ENCODE data around the gene ASTN2. TPM values are rescaled to one million over a fixed set of nuclear protein-coding genes. Genes with fewer than 3 reads are reported as not detected.

Gene ASTN2
- total RNA-seq, 1 donor from 2014 or later = 2.7 TPM

- no peaks in the 10 kb centered on the region for H3K4me1 Mint-ChIP-seq (ENCODE audit: low read depth)
- no peaks in the 10 kb centered on the region for H3K9me3 Mint-ChIP-seq
- no peaks in the 10 kb centered on the region for H3K36me3 Mint-ChIP-seq (ENCODE audit: low read depth)
- DNase-seq (ENCODE audit: low spot score) = no peak
- no peak overlapping the region for H3K27ac Mint-ChIP-seq
- peaks cover 2% of the 10 kb centered on the region for H3K27me3 Mint-ChIP-seq (ENCODE audit: low read depth)
- H3K4me3 Mint-ChIP-seq (ENCODE audit: low read depth) = no peak overlapping the region
- intact Hi-C loops (cut with micrococcal nuclease) = loop anchor here (5.0 kb wide), 1 partner anchor 126 kb away; no protein-coding TSS in a partner anchor
These were observed 678.3 kb downstream of the ASTN2 start for GRCh38 chr9:116736399-116737151.

DNA sequence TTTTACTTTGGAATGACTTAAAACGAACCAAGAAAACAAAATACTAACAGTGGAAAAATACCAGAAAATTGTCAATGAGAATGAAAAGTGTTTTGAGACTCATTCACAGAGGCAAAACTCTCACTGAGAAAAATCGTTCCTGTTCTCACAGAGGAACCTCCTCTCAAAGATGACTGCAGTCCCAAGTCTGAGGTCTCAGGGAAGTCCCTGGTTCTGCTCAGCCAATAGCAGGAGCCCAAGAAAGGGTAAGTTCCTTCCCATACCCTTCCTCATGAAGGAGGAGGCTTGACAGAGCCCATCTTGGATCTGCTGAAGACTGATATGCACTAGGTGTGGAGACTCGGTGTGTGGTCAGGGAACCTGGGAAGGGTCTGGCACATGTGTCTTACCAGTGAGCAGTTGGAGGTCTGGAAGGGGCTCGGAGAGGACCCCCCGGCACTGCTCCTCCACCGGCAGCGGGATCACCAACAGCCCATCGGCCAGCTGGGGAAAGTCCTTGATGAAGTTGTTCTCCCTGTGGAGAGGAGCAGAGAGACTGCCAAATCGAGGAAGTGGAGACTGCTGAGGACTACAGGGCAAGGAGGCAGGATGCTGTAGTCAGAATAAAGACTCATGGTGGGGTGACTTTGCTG, 681.7 kb downstream of the ASTN2 start:
- Mint-ChIP-seq H3K36me3 (ENCODE audit: low read depth) (no peaks in the 10 kb centered on the region), H3K9me3 (no peaks in the 10 kb centered on the region), H3K27me3 (ENCODE audit: low read depth) (peaks cover 2% of the 10 kb centered on the region), H3K27ac (no peak overlapping the region), H3K4me1 (ENCODE audit: low read depth) (no peaks in the 10 kb centered on the region), H3K4me3 (ENCODE audit: low read depth) (no peak overlapping the region)
- intact Hi-C loops (cut with micrococcal nuclease) = no loop called here
- no peak for DNase-seq (ENCODE audit: low spot score)

GRCh38 chr9:116726602-116727001, 688.3 kb downstream of the ASTN2 start:
- Mint-ChIP-seq H3K27me3 (ENCODE audit: low read depth) (no peaks in the 10 kb centered on the region), H3K36me3 (ENCODE audit: low read depth) (no peaks in the 10 kb centered on the region), H3K9me3 (no peaks in the 10 kb centered on the region), H3K4me3 (ENCODE audit: low read depth) (no peak overlapping the region), H3K27ac (no peak overlapping the region), H3K4me1 (ENCODE audit: low read depth) (no peaks in the 10 kb centered on the region)
- intact Hi-C loops (cut with micrococcal nuclease) = no loop called here
- no peak for DNase-seq (ENCODE audit: low spot score)

DNA sequence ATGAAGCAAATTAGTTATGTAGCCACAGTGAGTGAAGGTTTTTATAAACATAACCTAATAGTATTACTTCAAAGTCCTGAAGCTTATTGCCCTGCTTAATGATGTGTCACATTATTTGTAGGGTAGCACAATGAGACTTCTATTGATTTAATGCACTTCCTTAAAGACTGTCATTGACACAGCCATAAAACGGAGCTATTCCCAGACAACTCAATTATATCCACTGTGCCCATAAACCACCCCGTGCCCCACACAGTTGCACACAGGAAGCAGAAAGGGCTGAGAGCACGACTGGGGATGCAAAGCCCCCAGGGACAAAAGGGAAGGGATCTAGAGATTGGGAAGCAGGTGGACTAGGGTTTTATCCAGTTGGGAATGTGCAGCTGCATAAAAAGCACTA, 690.7 kb downstream of the ASTN2 start:
- Mint-ChIP-seq H3K9me3 (no peaks in the 10 kb centered on the region), H3K4me3 (ENCODE audit: low read depth) (no peak overlapping the region)

DNA sequence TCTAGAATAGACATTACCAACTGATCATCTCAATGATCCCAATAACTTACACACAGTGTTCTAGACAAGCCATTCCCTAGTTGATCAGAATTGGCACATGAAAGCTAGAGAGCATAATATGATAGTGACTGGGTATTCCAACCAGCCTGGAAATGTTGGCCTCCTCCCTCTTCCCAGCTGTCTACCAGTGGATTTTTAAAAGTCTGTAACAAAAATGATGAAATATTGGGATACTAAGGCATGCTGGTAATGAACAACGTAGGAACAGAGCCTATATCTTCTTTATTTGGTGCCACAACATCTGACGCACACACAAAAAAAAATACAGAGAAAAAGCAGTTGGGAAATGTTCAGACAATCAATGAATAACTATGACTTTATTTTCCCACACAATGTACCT, 692.9 kb downstream of the ASTN2 start:
- Mint-ChIP-seq H3K27ac (no peak overlapping the region), H3K36me3 (ENCODE audit: low read depth) (no peaks in the 10 kb centered on the region), H3K4me3 (ENCODE audit: low read depth) (no peak overlapping the region), H3K9me3 (no peaks in the 10 kb centered on the region), H3K4me1 (ENCODE audit: low read depth) (no peaks in the 10 kb centered on the region), H3K27me3 (ENCODE audit: low read depth) (no peaks in the 10 kb centered on the region)
- intact Hi-C loops (cut with micrococcal nuclease) = no loop called here
- DNase-seq (ENCODE audit: low spot score) = no peak

More for the DNA sequence above, 690.7 kb downstream of the ASTN2 start:
- H3K36me3 Mint-ChIP-seq (ENCODE audit: low read depth) = no peaks in the 10 kb centered on the region
- intact Hi-C loops (cut with micrococcal nuclease) = no loop called here
- no peak for DNase-seq (ENCODE audit: low spot score)
- no peaks in the 10 kb centered on the region for H3K27me3 Mint-ChIP-seq (ENCODE audit: low read depth)
- H3K4me1 Mint-ChIP-seq (ENCODE audit: low read depth) = no peaks in the 10 kb centered on the region
- no peak overlapping the region for H3K27ac Mint-ChIP-seq

DNA sequence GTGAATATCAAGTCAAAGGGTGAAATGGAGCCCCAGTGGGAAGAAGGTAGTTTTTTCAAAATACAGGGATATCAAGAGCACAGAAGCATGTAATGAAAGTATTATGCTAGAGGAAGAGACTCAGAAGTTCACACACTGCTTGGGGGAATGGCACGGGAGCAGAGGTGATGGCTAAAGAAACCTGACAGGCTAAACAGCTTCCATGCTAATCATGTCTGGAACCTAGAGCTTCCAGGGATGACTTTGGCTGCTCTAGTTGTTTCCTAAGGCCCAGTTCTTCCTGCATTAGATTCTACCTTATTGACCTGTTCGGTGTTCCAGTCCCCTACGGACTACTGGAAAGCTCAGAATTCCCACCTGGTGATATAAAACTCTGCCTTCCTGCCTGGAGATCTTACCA, 693.4 kb downstream of the ASTN2 start:
- no peaks in the 10 kb centered on the region for H3K36me3 Mint-ChIP-seq (ENCODE audit: low read depth)
- DNase-seq (ENCODE audit: low spot score) = no peak
- H3K4me1 Mint-ChIP-seq (ENCODE audit: low read depth) = no peaks in the 10 kb centered on the region
- H3K9me3 Mint-ChIP-seq = no peaks in the 10 kb centered on the region
- H3K27ac Mint-ChIP-seq = no peak overlapping the region
- no peaks in the 10 kb centered on the region for H3K27me3 Mint-ChIP-seq (ENCODE audit: low read depth)
- no peak overlapping the region for H3K4me3 Mint-ChIP-seq (ENCODE audit: low read depth)
- intact Hi-C loops (cut with micrococcal nuclease) = no loop called here

- Mint-ChIP-seq H3K36me3 (ENCODE audit: low read depth) (no peaks in the 10 kb centered on the region), H3K4me3 (ENCODE audit: low read depth) (no peak overlapping the region), H3K9me3 (no peaks in the 10 kb centered on the region), H3K27me3 (ENCODE audit: low read depth) (no peaks in the 10 kb centered on the region), H3K4me1 (ENCODE audit: low read depth) (no peaks in the 10 kb centered on the region), H3K27ac (no peak overlapping the region)
- intact Hi-C loops (cut with micrococcal nuclease) = no loop called here
- no peak for DNase-seq (ENCODE audit: low spot score)
These were observed 694.7 kb downstream of the ASTN2 start for GRCh38 chr9:116720111-116720510.

GRCh38 chr9:116718111-116718510, 696.7 kb downstream of the ASTN2 start:
- H3K27me3 Mint-ChIP-seq (ENCODE audit: low read depth) = no peaks in the 10 kb centered on the region
- intact Hi-C loops (cut with micrococcal nuclease) = no loop called here
- no peak overlapping the region for H3K4me3 Mint-ChIP-seq (ENCODE audit: low read depth)
- no peaks in the 10 kb centered on the region for H3K4me1 Mint-ChIP-seq (ENCODE audit: low read depth)
- no peaks in the 10 kb centered on the region for H3K9me3 Mint-ChIP-seq
- no peak for DNase-seq (ENCODE audit: low spot score)
- H3K27ac Mint-ChIP-seq = no peak overlapping the region
- no peaks in the 10 kb centered on the region for H3K36me3 Mint-ChIP-seq (ENCODE audit: low read depth)

- intact Hi-C loops (cut with micrococcal nuclease) = no loop called here
- Mint-ChIP-seq H3K4me3 (ENCODE audit: low read depth) (no peak overlapping the region), H3K27ac (no peak overlapping the region)
These were observed 697.7 kb downstream of the ASTN2 start for GRCh38 chr9:116717150-116717549.

GRCh38 chr9:116716438-116716837, 698.4 kb downstream of the ASTN2 start:
- Mint-ChIP-seq H3K9me3 (no peaks in the 10 kb centered on the region), H3K36me3 (ENCODE audit: low read depth) (no peaks in the 10 kb centered on the region), H3K27me3 (ENCODE audit: low read depth) (no peaks in the 10 kb centered on the region), H3K4me1 (ENCODE audit: low read depth) (no peaks in the 10 kb centered on the region), H3K4me3 (ENCODE audit: low read depth) (no peak overlapping the region), H3K27ac (no peak overlapping the region)
- intact Hi-C loops (cut with micrococcal nuclease) = no loop called here
- DNase-seq (ENCODE audit: low spot score) = no peak

More at GRCh38 chr9:116717150-116717549, 697.7 kb downstream of the ASTN2 start:
- Mint-ChIP-seq H3K4me1 (ENCODE audit: low read depth) (no peaks in the 10 kb centered on the region), H3K27me3 (ENCODE audit: low read depth) (no peaks in the 10 kb centered on the region), H3K36me3 (ENCODE audit: low read depth) (no peaks in the 10 kb centered on the region), H3K9me3 (no peaks in the 10 kb centered on the region)
- no peak for DNase-seq (ENCODE audit: low spot score)

- Mint-ChIP-seq H3K36me3 (ENCODE audit: low read depth) (no peaks in the 10 kb centered on the region), H3K27me3 (ENCODE audit: low read depth) (no peaks in the 10 kb centered on the region), H3K4me3 (ENCODE audit: low read depth) (no peak overlapping the region), H3K9me3 (no peaks in the 10 kb centered on the region), H3K4me1 (ENCODE audit: low read depth) (no peaks in the 10 kb centered on the region), H3K27ac (no peak overlapping the region)
- intact Hi-C loops (cut with micrococcal nuclease) = no loop called here
- DNase-seq (ENCODE audit: low spot score) = no peak
These were observed 699.1 kb downstream of the ASTN2 start for GRCh38 chr9:116715751-116716150.

DNA sequence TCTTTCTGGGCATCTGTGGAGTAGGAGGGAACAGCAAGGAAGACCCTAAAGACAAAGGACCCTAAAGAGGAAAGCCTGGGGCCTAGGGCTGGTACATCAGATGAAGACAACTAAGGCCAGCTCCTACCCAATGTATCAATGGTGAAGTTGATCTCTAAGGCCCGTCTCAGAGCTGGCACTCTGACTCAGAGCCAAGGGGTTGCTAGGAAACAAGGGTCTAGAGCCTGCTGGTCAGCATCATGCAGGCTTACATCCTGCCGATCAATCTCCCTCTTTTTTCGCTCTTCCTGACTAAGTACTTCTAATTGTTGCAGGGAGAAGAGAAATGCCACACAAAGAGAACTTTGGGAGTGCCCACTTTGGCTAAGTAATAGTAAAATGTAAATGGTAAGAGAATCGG, 701.6 kb downstream of the ASTN2 start:
- no peak overlapping the region for H3K27ac Mint-ChIP-seq
- no peaks in the 10 kb centered on the region for H3K4me1 Mint-ChIP-seq (ENCODE audit: low read depth)
- no peaks in the 10 kb centered on the region for H3K36me3 Mint-ChIP-seq (ENCODE audit: low read depth)
- H3K27me3 Mint-ChIP-seq (ENCODE audit: low read depth) = no peaks in the 10 kb centered on the region
- H3K4me3 Mint-ChIP-seq (ENCODE audit: low read depth) = no peak overlapping the region
- DNase-seq (ENCODE audit: low spot score) = no peak
- intact Hi-C loops (cut with micrococcal nuclease) = no loop called here
- H3K9me3 Mint-ChIP-seq = no peaks in the 10 kb centered on the region

DNA sequence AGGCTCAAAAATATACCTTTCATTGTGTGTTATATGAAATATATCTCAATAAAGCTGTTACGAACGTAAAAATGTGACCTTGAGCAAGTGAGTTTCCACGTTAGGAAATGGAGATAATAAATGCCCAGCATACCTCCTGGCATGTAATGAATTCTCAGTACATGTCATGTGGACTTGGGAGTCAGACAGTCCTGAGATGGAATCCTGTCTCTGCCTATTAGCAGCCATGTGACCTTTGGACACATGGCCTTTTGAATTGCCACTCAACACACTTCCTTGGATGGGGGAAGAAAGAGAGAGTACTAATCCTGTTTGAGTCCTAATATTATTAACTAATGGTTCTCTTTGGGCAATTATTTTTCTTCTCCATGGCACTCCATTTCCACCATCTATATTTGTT, 702.1 kb downstream of the ASTN2 start:
- no peaks in the 10 kb centered on the region for H3K27me3 Mint-ChIP-seq (ENCODE audit: low read depth)
- no peak overlapping the region for H3K27ac Mint-ChIP-seq
- no peak for DNase-seq (ENCODE audit: low spot score)
- H3K36me3 Mint-ChIP-seq (ENCODE audit: low read depth) = no peaks in the 10 kb centered on the region
- H3K4me1 Mint-ChIP-seq (ENCODE audit: low read depth) = no peaks in the 10 kb centered on the region
- H3K9me3 Mint-ChIP-seq = no peaks in the 10 kb centered on the region
- no peak overlapping the region for H3K4me3 Mint-ChIP-seq (ENCODE audit: low read depth)
- intact Hi-C loops (cut with micrococcal nuclease) = no loop called here

Data from activated T-helper 2 cell treated with anti-CD3 and anti-CD28 coated beads, Interferon-gamma antibody, Interleukin-2, Interleukin-4, amounts not matched to agents 10 μg/mL and 5 μg/mL and 100 μg/mL, durations not matched to agents 14 hours and 24 hours and 36 hours (primary cell).